Measurements from ENCODE around the gene IYD.

DNA sequence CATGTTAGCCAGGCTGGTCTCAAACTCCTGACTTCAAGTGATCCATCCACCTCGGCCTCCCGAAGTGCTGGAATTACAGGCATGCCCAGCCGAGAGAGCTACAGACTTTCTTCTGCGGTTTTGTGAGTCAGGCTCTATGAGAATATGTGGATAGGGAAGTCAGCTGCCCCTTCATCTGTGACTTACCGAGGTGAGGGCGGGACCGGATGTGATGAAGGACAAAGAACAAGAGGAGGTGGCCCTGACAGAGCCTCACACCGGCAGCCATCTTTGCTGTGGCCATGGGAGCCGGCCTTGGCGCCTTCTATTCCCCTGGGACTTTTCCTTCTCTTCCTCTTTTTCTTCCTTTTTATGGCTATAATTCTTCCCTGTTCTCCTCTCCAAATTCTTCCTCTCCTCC is 67.0 kb downstream of the IYD start:
- TF ChIP-seq EZH2 (IDR thresholded peaks at IDR 0.05; ENCODE audit: insufficient read depth, poor library complexity, severe bottlenecking) (no peak), EZH2phosphoT487 (IDR thresholded peaks at IDR 0.05; ENCODE audit: insufficient read depth, low read depth) (no peak)
